MM.1S (cell line): ENCODE data around the gene MBP.

Experiments used
- EZH2 ChIP-seq: fragments of 300-600 bp; sonication (generic); optimal IDR thresholded peaks from 2 replicates; pipeline ENCODE3; 2017; ENCODE audit warnings: low read depth, mild to moderate bottlenecking, antibody characterized with exemption, low read length, mixed read lengths
- TF ChIP-seq, protein P1 (sequence below): fragments of 300-600 bp; sonication (generic); IDR thresholded peaks from 2 replicates; pipeline ENCODE4 v1.5.1; 2016; ENCODE audit warnings: antibody characterized with exemption, low read length, mixed read lengths

DNA sequence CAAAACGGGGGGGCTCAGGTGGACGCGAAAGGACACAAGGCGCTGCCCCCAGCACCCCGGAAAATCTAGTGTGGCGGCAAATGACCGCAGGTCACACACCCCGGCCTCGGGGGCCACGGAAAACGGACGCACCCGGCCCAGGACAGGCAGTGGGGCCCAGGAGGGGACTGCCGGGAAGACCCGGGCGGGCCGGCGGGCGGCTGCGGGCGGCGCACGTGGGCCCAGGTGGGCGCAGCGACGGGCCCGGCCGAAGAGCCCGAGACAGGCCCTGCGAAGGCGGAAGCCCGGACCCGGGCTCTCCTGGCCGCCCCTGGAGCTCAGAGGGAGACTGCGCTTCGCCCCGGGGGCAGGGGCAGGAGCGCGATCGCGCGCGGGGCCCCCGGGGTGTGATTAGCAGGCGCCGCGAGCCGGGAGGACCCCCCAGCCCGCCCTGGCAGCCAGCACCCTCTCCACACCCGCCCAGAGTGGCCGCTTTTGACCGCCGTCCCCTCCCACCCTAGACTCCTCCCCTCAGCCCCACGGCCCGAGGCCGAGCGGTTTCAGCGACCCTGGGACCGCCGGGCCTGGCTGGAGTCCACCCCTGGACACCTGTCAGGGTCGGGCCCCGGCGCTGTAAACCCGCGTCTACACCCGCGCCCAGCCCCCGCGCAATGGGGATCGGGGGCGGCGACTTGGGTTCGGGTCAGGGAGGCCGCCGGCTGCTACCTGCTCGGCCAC is 773 bp downstream of the MBP start:
- TF ChIP-seq, protein P1, sequence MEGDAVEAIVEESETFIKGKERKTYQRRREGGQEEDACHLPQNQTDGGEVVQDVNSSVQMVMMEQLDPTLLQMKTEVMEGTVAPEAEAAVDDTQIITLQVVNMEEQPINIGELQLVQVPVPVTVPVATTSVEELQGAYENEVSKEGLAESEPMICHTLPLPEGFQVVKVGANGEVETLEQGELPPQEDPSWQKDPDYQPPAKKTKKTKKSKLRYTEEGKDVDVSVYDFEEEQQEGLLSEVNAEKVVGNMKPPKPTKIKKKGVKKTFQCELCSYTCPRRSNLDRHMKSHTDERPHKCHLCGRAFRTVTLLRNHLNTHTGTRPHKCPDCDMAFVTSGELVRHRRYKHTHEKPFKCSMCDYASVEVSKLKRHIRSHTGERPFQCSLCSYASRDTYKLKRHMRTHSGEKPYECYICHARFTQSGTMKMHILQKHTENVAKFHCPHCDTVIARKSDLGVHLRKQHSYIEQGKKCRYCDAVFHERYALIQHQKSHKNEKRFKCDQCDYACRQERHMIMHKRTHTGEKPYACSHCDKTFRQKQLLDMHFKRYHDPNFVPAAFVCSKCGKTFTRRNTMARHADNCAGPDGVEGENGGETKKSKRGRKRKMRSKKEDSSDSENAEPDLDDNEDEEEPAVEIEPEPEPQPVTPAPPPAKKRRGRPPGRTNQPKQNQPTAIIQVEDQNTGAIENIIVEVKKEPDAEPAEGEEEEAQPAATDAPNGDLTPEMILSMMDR = no peak
- TF ChIP-seq EZH2 = no peak
